Glomerular visceral epithelial cell (primary cell): ENCODE data around the gene LAMB4.
"Not testable (repeated sequence)": the region's sequence is repeated elsewhere in the genome, so short reads cannot be mapped to it uniquely, and the experiment has no call there.

Experiments
- DNase-seq: peaks from one replicate; pipeline ENCODE4 v3.0.0-alpha.2; 2016; ENCODE audit errors: extremely low spot score

LAMB4 gene

GRCh38 chr7:108045154-108045553, 85.0 kb downstream of the LAMB4 start:
- DNase-seq: no peak

GRCh38 chr7:108044345-108044744, 85.8 kb downstream of the LAMB4 start:
- no peak for DNase-seq

DNA sequence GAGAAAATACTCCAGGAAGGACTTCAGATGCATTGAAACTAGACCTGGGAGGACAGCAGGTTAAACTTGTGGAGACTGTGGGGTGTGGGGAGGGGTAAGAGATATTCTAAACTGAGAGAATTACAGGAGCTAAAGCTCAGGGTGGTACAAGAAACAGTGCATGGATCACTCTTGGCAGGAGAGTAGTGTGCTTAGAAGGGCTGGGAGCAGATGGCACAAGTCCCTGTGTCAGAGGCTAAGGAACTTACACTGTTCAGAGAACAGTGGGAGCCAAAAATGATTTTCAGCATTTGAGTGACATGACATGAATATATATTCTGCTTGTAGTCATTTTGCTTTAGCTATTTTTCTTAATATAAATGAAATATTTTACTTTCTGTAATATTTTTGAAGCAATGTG, 91.2 kb downstream of the LAMB4 start:
- DNase-seq: no peak

DNA sequence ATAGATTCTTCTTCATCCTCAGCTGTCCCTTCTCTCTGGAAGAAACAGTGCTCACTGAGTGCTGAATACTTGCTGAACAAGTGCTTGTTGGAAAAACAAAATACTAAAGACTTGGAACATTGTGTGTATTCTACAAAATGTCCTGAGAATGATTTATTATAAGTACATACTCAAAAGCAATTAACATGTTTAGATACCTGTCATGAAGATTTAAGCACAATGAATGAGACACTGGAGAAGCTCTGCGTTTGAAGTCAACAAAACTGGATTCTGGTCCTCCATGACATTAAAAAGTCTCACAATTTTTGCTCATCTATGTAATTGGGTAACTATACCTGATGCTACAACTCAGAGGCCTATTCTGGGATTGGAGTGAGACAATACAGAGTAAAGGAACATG, 92.4 kb downstream of the LAMB4 start:
- DNase-seq: no peak

- no peak for DNase-seq
These were observed 93.0 kb downstream of the LAMB4 start for GRCh38 chr7:108037140-108037539.

- no peak for DNase-seq
These were observed 95.6 kb downstream of the LAMB4 start for GRCh38 chr7:108034586-108034985.

GRCh38 chr7:108033776-108034497, 96.2 kb downstream of the LAMB4 start:
- no peak for DNase-seq

GRCh38 chr7:108033309-108033708, 96.9 kb downstream of the LAMB4 start:
- DNase-seq: not testable (repeated sequence)

- no peak for DNase-seq
These were observed 99.6 kb downstream of the LAMB4 start for GRCh38 chr7:108030516-108030915.

DNA sequence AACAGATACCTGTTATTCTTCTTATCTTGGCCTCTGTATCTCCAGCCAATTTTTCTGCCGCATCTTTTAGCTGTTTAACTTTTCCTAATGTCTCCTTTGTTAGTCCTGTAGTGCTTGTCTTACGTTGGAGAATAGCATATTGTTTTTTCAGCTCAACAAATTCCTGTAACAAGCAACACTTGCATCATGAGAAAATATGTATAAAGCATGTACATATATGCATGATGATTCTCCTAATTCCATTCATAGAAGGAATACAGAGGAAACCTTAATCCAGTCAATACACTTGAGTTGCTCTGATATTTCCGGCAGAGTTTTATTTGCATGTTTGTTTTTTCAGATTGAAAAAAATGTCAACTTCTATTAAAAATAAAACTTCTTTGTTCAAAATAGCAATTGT, 101.1 kb downstream of the LAMB4 start:
- DNase-seq: no peak

GRCh38 chr7:108028111-108028510, 102.0 kb downstream of the LAMB4 start:
- no peak for DNase-seq

DNA sequence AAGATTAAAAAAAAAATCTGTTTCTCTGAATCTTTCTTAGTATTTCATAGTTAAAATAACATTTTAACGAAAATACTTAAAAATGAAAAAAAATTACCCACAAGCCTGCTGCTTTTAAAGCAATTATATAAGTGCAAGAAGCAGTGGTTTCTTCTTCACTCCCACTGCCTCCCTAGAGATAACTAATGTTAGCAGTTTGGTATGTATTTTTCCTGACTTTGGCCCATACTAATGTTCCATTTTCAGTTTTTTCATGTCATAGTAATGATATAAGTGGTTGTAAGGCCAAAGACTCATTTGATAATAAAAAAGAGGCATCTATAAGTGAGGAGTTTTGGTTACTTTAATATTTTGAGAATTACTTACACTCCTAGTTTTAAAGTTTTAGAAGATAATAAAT, 102.9 kb downstream of the LAMB4 start:
- DNase-seq: no peak

- no peak for DNase-seq
These were observed 103.5 kb downstream of the LAMB4 start for GRCh38 chr7:108026647-108027046.

GRCh38 chr7:108026116-108026515, 104.0 kb downstream of the LAMB4 start:
- DNase-seq: no peak

DNA sequence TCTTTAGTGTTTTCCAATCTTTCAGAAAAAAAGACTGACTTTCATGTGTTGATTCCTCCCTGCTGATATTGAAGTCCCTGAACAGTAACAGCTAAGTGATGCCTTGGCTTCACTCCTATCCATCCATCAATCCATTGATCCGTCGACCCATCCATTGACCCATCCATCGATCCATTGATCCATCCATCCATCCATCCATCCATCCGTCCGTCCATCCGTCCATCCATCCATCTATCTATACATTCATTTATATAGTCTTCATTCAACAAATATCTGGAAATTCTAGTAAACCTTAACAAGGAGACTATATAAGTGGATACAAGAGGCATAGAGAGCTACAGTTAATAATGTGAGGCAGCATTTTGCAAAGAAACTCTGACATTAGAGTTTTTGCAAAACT, 105.6 kb downstream of the LAMB4 start:
- no peak for DNase-seq

DNA sequence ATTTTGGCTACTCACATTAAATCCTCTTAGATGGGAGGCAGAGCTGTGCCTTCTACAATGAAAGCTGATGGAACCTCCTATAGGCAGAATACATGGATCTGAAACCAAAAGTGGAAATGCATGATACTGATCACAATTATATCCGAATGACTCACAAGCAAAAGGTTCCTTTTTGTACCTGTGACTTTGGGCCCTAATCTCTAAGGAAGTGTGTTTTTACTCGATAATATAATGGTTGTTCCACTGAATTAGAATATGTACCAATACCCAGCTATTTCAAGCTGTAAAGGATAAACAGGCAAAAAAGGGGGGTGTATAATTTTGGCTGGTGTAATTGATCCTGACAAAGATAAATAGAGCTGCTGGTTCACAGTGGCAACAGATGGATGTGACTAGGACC, 109.6 kb downstream of the LAMB4 start:
- DNase-seq: no peak

DNA sequence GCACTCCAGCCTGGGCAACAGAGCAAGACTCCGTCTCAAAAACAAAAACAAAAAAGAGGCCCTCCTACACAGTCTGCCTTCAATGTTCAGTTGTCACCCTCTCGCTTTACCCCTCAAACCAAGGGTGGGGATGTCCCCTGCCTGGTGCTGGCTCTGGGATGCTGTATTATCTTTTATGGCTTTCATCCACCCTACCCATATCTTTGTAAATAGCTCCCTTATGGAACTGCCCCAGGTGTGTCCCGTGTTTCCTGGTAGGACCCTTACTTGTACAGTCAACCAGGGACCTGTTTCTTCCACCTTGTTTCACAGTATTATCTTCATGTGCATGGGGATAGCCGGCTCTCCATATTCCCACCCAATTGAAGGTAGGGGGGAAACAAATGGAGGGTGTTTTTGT, 111.5 kb downstream of the LAMB4 start:
- no peak for DNase-seq

DNA sequence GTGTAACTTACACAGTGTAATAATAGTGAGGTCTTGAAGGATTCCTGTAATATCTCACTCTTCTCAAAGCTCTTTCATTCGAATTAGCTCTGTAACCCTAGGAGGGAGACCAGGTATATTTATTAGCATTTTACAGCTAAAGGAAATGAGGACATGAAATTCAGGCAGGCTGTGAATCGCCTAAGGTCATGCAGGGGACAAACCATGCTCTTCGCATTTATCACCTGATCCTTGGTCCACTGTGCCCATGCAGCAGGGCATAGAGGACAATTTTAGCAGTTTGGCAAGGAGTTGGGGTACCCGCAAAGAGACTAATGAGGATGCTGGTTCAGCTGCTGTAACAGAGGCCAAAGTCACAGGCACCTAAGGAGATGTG, 112.4 kb downstream of the LAMB4 start:
- no peak for DNase-seq

GRCh38 chr7:108016841-108017775, 113.1 kb downstream of the LAMB4 start:
- peak; percentile 58 for DNase-seq

DNA sequence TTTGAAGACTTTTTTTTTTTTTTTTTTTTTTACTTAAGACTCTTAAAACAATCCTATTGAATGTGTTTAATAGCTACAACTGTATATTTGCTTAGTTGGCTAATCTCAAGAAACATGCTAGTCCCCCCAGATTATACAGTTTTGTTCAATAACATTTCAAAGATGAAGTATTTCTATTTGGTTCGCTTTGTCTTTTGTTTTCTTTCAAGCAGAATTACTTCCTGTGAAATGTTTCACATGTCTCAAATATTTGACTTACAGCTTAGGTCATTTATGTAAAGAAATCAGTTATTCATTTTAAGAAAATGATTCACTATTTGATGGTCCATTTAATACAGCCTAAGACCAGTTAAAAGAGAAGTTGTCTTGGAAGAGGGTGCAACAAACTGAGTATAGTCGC, 114.4 kb downstream of the LAMB4 start:
- DNase-seq: peak; percentile 29

GRCh38 chr7:108014747-108015682, 115.1 kb downstream of the LAMB4 start:
- peak; percentile 60 for DNase-seq

- DNase-seq: no peak
These were observed 115.9 kb downstream of the LAMB4 start for GRCh38 chr7:108014215-108014614.
